ENCODE data around the gene LAPTM5. TPM values are rescaled to one million over a fixed set of nuclear protein-coding genes. Genes with fewer than 3 reads are reported as not detected.

LAPTM5 gene
- total and polyA plus RNA-seq, 10 of the 15 experiments (the other 5 are each of a cell fraction or from before 2014, with no cell fraction given), result 24.1 to 1,034 (median 687) TPM

GRCh38 chr1:30771005-30771404 lies 13.4 kb upstream of the LAPTM5 start:
- no peak for TF ChIP-seq BHLHE40 (IDR thresholded peaks at IDR 0.05; ENCODE audit: borderline replicate concordance in 1 of 2, low read depth in 2 of 2, low read length in 1 of 2)
- TF ChIP-seq ZNF274 (IDR thresholded peaks at IDR 0.05; ENCODE audit: insufficient read depth, insufficient read length), result no peak
- TF ChIP-seq MTA2 (IDR thresholded peaks at IDR 0.05; ENCODE audit: low read depth), result no peak
- no peak for TF ChIP-seq ZNF592 (IDR thresholded peaks at IDR 0.05)
- TF ChIP-seq SREBF1 (IDR thresholded peaks at IDR 0.05; ENCODE audit: low read length), result no peak
- TF ChIP-seq BCLAF1 (IDR thresholded peaks at IDR 0.05), result no peak
- TF ChIP-seq CBFB (IDR thresholded peaks at IDR 0.05; ENCODE audit: low read depth), result no peak
- TF ChIP-seq ASH2L (IDR thresholded peaks at IDR 0.05; ENCODE audit: borderline replicate concordance, low read depth), result no peak
- TF ChIP-seq YBX1 (IDR thresholded peaks at IDR 0.05), result no peak
- no peak for TF ChIP-seq IRF3 (IDR thresholded peaks at IDR 0.05)
- TF ChIP-seq NR2F1 (conservative IDR thresholded peaks at IDR 0.05), result no peak
- no peak for TF ChIP-seq TCF7 (IDR thresholded peaks at IDR 0.05; ENCODE audit: borderline replicate concordance)
- TF ChIP-seq GABPA (IDR thresholded peaks at IDR 0.05; ENCODE audit: low read depth), result no peak
- TF ChIP-seq KLF5 (IDR thresholded peaks at IDR 0.05; ENCODE audit: partially characterized antibody), result no peak
- no peak for TF ChIP-seq BCL11A (IDR thresholded peaks at IDR 0.05; ENCODE audit: low read depth, low read length)
- TF ChIP-seq ETV6 (conservative IDR thresholded peaks at IDR 0.05 in 1 of 2, IDR thresholded peaks at IDR 0.05 in 1 of 2; ENCODE audit: borderline replicate concordance in 1 of 2, low read depth in 1 of 2), result no peak
- no peak for TF ChIP-seq ZSCAN29 (IDR thresholded peaks at IDR 0.05)
- TF ChIP-seq SRF (IDR thresholded peaks at IDR 0.05; ENCODE audit: low read depth in 2 of 2, low read length in 2 of 2), result no peak
- in situ Hi-C loops (cut with MboI) (loop anchor here (10.0 kb wide), 1 partner anchor 46 kb away; the partner anchor contains the start of gene MATN1), intact Hi-C loops (cut with micrococcal nuclease; ENCODE audit: unreplicated experiment) (no loop called here)
- no peak overlapping the region for H3K27ac ChIP-seq (ENCODE audit: control insufficient read depth, insufficient read depth)
- H3K36me3 ChIP-seq (ENCODE audit: control insufficient read depth in 2 of 2, insufficient read depth in 2 of 2, low read length in 1 of 2), result no peaks in the 10 kb centered on the region
- no peak overlapping the region for H3K9ac ChIP-seq (ENCODE audit: control insufficient read depth, insufficient read depth, low read length)
- ATAC-seq (no peak), FAIRE-seq (no peak), DNase-seq (ENCODE audit: low read depth, low spot score) (no peak)
- H3K4me3 ChIP-seq, result no peak overlapping the region
- BruUV-seq (replicated peaks), result no TSS peak
- no peaks in the 10 kb centered on the region for H4K20me1 ChIP-seq (ENCODE audit: control insufficient read depth, insufficient read depth)
- ChIA-PET POLR2A (interaction anchor here (1.1 to 20.6 kb wide), 2 partner anchors 25 to 52 kb away, joined by 3 to 741 read pairs; no protein-coding TSS in a partner anchor), SMC1A (ENCODE audit: uncharacterized antibody, unreplicated experiment) (interaction anchor here (1.1 to 5.2 kb wide), 2 partner anchors 30 to 51 kb away, joined by 3 to 26 read pairs; no protein-coding TSS in a partner anchor), CTCF (interaction anchor here (1.3 to 4.2 kb wide), 2 partner anchors 9 to 52 kb away, joined by 4 to 22 read pairs; no protein-coding TSS in a partner anchor), RAD21 (ENCODE audit: unreplicated experiment) (interaction anchor here (1.6 to 4.8 kb wide), 3 partner anchors 19 to 52 kb away, joined by 3 to 18 read pairs (median 4); no protein-coding TSS in a partner anchor)
- H2AFZ ChIP-seq (ENCODE audit: control insufficient read depth, low read depth, low read length), result no peak overlapping the region
- peaks cover 20% of the 10 kb centered on the region for H3K4me1 ChIP-seq (ENCODE audit: control insufficient read depth, insufficient read depth, low read length)
- WGBS (ENCODE audit: insufficient coverage, insufficient replicate concordance, low lambda C conversion rate, missing lambda C conversion rate), result 71% methylated on average over 6 of the region's 6 CpGs
- H3K9me3 ChIP-seq (replicated peaks; ENCODE audit: control insufficient read depth, insufficient read depth, low read length), result no peaks in the 10 kb centered on the region
- H3K4me2 ChIP-seq (ENCODE audit: control insufficient read depth, insufficient read depth), result no peak overlapping the region
- H3K79me2 ChIP-seq (ENCODE audit: control insufficient read depth, insufficient read depth, low read length), result peaks cover 2% of the 10 kb centered on the region; the same call in 1 of the 2 replicates
- no peaks in the 10 kb centered on the region for H3K27me3 ChIP-seq (replicated peaks in 1 of 2; ENCODE audit: control insufficient read depth in 2 of 2, insufficient read depth in 2 of 2, low read length in 1 of 2)

Measured in GM12878 (cell line).